Measurements from ENCODE around the gene SLC25A6. TPM values are rescaled to one million over a fixed set of nuclear protein-coding genes. Genes with fewer than 3 reads are reported as not detected.
"Not testable (repeated sequence)": the region's sequence is repeated elsewhere in the genome, so short reads cannot be mapped to it uniquely, and the experiment has no call there.

SLC25A6 gene
- 147 TPM for total RNA-seq
- long read RNA-seq, transcript SLC25A6-201 (4 exons, 2,062 nt): major isoform, 292 of 382 reads
- long read RNA-seq, partial matches to known transcripts: 86 of 382 reads
- long read RNA-seq, other reads (novel, unspliced or antisense): 4 of 382 reads

DNA sequence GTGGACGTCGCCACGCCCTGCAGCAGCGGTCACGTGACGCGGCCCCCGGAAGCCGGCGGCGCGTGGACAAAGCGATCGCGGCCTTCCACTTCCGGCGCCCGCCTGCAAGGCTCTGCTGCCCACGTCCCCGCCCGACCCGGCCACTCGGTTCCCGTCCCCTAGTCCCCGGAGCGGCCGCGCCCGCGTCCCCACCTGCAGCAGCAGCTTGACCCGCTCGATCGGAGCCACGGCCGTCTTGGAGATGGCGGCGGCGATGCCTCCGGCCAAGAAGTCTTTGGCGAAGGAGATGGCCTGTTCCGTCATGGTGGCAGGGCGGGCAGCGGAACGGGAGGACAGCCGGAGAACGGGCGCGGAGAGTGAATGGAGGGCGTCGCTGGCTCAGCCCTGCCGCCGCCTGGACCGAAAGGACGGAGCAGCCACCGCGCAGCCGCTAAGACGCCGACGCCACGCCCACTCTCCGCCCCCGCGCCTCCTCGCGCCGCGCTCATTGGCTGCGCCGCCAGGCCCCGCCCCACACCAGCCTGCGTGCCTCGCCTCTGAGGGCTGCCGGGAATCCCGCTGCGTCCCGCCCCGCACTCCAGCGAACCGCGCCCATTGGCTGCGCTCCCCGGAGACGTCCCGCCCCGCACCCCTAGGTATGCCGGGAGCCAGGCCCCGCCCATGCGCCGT is at the start of gene SLC25A6:
SLC25A6 (minus strand) TSS at position 407 of the 669 bp plus-strand sequence; CDS start at position 303, 104 bp downstream.
- intact Hi-C loops (cut with DNase I): loop anchor here (2.0 to 10.0 kb wide), 4 partner anchors 59 to 933 kb away; partner anchors contain the start of gene AKAP17A
- peak; percentile 100 for DNase-seq (ENCODE audit: low spot score)

DNA sequence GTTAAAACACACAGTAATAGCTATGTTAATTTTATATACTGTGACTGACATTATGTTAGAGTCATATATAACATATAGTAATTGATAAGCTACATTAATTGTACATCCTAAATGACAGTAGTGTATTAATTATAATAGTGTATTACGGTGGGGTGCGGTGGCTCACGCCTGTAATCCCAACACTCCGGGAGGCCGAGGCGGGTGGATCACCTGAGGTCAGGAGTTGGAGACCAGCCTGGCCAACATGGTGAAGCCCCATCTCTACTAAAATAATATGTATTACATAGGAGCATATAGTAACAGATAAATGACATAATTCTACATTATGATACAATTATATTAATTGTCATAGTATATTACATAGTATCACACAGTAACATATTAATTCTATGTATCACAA is 48.6 kb upstream of the SLC25A6 start:
- intact Hi-C loops (cut with DNase I): no loop called here
- no peak for DNase-seq (ENCODE audit: low spot score)

DNA sequence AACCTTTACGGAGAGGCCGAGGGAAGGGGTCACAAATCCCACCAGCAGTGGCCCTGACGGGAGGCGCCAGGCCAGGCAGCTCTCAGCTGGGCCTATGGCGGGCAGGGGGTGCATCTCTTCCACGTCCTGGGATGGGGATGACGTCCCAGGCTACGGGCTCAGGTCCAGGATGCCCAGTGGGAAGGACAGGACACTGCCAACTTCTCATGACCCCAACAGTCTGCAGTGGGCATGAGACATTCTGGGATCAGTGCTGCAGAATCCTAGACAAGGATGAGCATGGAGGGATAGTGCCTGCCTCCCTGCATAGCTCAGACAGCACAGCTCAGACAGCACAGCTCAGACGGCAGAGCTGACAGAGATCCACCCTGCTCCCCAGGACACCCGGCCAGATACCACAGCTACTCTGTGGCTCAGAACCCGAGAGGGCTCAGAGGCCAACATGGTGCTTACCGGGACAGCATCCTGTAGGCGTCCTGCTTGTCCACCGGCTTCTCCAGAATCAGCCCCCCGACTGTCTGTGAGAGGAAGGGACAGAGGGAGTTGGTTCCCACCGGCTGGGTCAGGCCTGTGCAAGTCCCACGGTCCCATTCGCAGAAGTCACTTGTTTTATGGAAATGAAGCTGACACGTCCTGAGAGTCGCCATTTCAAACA is 43.5 kb upstream of the SLC25A6 start:
- no peak for DNase-seq (ENCODE audit: low spot score)
- intact Hi-C loops (cut with DNase I): no loop called here

DNA sequence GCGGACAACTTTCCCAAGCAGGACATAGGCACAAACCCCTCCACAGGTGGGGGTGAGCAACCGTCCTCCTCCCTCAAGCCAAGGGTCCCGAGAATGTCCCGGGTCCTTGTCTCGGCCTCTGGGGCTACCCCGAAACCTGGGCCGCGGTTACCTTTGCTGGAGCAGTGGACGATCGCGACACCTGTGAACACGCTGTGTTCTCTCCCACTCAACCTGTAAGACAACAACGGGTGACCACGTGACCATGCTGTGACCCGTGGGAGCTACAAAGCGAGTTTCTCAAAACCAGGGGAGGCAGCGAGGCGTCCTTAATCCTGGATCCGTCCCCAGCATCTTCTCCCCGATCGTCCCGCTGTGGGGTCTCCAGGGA is 42.9 kb upstream of the SLC25A6 start:
- DNase-seq (ENCODE audit: low spot score): no peak

DNA sequence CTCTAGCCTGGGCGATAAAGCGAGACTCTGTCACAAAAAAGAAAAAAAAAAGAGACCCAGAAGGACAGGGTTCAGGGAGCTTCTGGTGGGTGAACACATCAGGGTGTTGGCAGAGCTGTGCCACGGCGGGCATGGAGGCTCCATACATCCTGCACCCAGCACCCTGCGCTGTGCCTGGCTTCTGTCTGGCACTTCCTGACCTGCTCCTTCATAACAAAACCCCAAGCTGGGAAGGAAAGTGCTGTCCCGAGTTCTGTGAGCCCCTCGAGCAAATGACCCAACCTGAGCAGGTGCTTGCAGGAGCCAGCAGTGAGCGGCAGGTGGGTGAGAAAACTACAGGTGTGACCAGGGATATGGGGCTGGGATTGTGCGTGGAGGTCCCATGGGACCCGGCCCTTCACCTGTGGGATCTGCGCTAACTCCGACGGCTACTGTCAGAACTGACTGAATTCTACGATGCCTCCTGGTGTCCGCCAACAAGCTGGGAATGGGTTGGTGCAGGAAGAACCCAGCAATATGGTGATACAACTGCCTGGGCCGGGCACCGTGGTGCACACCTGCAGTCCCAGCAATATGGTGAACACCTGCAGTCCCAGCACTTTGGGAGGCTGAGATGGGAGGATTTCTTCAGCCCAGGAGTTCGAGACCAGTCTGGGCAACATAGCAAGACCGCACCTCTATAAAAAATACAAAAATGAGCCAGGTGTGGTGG is 41.9 kb upstream of the SLC25A6 start:
- no peak for DNase-seq (ENCODE audit: low spot score)
- intact Hi-C loops (cut with DNase I): no loop called here

More for the DNA sequence above, 42.9 kb upstream of the SLC25A6 start:
- intact Hi-C loops (cut with DNase I): no loop called here

DNA sequence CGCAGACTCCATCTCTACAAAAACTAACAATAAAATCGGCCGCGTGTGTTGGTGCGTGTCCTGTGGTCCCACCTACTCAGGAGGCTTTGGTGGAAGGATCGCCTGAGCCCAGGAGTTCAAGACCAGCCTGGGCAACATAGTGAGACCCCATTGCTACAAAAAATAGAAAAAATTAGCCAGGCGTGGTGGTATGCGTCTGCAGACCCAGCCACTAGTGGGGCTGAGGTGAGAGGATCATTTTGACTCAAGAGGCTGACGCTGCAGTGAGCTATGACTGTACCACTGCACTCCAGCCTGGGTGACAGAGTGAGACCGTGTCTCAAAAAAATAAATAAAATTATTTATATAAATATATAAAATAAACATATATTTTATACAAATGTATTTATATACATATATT is 38.5 kb upstream of the SLC25A6 start:
- DNase-seq (ENCODE audit: low spot score): no peak
- intact Hi-C loops (cut with DNase I): no loop called here

DNA sequence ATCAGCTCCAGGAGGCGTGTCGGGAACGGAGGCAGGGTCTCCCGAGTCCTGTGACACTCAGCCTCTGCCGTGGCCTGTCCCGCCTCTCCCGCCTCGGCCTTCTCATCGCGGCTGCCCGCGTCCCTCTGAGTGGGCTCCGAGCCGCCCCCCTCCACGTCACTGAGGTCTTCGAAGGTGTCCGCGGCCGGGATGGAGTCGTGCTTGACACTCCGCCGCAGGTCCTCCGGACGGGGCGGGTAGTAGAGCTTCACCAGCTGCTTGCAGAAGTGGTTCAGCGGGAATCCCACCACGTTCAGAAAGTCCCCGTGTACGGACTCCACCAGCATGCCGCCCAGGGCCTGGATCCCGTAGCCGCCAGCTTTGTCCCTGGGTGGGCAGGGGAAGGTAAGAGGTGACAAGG is 35.8 kb upstream of the SLC25A6 start:
- no peak for DNase-seq (ENCODE audit: low spot score)
- intact Hi-C loops (cut with DNase I): no loop called here

DNA sequence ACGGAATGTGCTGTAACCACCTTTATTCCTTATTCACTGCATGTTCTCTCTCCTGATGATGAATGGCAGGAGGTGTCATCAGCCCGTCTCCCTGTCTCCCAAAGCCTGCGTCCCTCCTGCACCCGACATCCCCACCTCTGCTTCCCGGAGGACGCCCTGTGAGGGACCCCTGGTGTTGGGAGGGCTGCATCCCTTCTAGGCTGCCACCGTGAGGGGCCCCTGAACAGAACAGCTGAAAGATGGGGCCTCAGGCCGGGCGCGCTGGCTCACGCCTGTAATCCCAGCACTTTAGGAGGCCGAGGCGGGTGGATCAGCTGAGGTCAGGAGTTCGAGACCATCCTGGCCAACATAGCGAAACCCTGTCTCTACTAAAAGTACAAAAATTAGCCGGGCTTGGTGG is 34.4 kb upstream of the SLC25A6 start:
- intact Hi-C loops (cut with DNase I); DNase-seq (ENCODE audit: low spot score): not testable (repeated sequence)

DNA sequence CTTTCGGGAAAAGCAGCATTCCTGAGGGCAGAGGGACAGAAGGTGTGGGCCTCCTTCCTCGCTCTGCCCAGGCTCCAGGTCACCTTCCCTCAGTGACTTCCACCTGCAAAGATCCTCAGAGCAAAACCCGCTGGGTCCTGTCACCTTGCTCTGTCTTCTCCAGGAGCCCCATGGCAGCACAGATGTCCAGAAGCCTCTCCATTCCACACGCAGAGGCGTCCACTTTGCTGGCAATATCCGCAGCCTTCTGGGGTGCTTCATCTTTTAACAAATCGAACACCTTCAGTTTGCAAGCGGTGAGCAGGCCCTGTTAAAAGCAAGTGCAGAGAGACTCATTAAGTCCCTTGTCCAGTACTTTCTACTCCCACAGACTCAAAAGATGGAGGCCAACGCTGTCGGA is 33.5 kb upstream of the SLC25A6 start:
- intact Hi-C loops (cut with DNase I): no loop called here
- no peak for DNase-seq (ENCODE audit: low spot score)

DNA sequence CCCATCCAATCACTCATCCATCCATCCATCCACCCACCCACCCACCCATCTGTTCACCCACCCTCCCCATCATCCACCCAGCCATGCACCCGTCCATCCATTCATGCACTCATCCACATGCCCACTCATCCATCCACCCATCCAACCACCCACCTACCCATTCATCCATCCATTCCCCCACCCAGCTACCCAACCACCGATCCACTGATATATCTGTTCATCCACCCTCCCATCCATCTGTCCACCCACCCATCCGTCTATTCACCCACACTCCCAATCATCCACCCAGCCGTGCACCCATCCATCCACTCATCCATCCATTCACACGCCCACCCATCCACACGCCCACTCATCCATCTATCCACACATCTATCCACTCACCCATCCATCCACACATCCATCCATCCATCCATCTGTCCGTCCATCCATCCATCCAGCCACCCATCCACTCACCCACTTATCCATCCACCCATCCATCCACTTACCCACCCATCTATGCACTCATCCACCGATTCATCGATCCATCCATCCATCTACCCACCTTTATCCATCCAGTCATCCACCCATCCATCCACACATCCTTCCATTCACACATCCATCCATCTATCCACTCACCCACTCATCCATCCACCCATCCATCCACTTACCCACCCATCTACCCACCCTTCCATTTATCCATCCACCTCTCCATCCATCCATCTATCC is 32.4 kb upstream of the SLC25A6 start:
- DNase-seq (ENCODE audit: low spot score): peak; percentile 29
- intact Hi-C loops (cut with DNase I): no loop called here

DNA sequence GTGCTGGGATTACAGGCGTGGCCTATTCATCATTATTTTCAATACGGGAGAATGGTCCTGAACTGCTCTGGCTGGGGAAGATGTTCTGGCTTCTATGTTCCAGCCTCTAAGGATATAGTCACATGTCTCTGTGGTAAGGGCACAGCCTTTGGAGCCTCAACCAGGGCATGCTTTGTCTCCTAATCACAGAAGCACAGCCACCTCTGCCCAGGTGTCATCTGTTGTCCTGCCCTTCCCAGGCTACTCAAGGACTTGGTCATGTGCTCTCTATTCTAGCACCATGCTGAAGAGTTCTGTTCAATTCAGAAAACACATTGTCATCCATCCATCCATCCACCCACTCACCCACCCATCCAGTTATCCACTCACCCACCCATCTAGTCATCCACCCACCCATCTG is 31.3 kb upstream of the SLC25A6 start:
- DNase-seq (ENCODE audit: low spot score): peak; percentile 9

DNA sequence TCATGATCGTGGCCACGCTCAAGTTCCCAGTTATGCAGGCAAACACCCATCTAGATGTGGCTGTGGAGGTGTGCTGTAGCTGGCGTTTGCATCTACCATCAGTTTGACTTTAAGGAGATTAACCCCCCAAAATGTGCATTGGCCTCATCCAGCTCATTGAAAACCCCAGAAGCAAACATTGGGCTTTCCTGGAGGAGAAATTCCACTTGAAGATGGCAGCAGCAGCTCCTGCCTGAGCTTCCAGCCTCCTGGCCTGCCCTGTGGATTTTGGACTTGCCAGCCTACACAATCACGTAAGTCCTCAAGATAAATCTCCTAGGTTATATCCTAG is 30.2 kb upstream of the SLC25A6 start:
- peak; percentile 46 for DNase-seq (ENCODE audit: low spot score)
- intact Hi-C loops (cut with DNase I): no loop called here

More for the DNA sequence above, 31.3 kb upstream of the SLC25A6 start:
- intact Hi-C loops (cut with DNase I): no loop called here

DNA sequence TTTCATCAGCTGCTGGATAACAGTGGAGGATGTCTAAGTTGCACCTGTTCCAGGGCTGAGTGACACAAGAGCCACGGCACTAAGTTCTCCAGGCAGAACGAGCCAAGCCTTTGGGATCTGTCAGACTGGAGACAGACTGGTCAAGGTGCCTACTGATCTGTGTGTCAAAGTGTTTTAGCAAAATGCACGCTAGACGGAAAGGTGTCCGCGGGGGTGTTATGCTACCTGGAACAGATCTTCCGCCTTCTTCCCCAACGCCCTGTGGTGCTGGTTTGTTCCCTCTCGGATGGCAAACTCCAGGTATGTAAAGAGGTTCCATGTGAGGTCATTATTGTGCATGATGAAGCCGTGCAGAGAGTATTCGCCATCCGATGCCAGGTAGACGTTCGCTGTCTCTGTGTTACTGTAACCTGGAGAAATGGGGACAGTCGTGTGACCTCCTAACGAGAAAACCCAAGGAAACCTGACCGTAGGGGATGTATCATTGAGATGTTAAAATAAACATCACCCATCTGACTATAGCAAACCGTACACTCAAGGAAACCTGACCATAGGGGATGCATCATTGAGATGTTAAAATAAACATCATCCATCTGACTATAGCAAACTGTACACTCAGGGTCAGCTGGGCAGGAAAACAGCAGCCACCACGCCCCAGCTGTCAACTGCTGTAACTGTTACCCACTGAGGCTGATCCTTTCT is 29.7 kb upstream of the SLC25A6 start:
- peak; percentile 36 for DNase-seq (ENCODE audit: low spot score)
- intact Hi-C loops (cut with DNase I): no loop called here

DNA sequence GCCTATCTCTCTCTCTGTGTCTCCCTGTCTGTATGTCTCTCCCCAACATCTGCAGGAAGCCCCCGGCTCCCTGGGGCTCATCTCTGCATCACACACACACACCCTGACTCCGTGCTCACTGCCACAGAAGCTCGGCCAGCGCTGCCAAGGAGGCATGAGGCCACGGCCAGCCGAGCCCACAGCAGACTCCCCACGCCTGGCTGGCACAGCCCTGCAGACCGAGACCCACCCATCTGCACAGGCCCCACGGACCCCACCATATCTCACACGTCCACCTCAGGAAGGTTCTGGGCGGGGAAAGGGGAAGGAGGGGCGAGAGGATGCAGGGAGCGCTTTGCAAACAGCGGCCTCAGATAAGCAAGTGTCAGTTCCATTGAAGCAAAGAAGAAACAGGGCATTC is 28.5 kb upstream of the SLC25A6 start:
- peak; percentile 69 for DNase-seq (ENCODE audit: low spot score)
- intact Hi-C loops (cut with DNase I): no loop called here

DNA sequence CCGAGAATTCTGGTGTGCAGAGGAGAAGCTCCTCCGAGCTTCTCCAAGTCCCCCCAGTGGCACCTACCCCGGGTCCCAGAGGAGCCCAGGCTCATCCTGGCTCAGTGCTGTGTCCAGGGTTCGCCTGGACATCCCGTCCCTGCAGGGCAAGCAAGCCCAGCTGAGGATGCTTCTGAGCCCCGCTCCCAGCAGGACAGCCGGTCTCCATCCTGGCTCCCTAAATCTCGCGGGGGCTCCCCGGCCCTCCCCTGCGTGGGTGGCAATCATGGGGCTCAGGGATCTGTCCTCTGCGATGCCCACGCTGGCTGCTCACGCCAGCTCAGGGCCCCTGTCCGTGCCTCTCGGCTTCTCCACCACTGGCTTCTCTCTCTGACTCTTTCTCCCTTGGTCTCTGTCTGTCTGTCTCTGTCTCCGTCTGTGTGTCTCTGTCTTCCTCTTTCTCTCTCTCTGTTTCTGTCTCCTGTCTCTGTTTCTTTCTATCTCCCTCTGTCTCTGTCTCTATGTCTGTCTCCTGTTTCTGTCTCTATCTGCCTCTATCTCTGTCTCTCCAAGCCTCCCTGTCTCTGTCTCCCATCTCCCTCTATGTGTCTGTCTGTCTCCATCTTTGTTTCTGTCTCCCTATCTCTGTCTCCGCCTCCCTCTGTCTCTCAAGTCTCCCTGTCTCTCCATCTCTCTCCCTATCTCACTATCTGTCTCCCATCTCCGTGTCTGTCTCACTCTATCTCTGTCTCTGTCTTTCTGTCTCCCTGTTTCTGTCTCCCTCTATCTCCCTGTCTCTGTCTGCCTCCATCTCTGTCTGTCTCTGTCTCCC is 27.8 kb upstream of the SLC25A6 start:
- no peak for DNase-seq (ENCODE audit: low spot score)
- intact Hi-C loops (cut with DNase I): no loop called here

DNA sequence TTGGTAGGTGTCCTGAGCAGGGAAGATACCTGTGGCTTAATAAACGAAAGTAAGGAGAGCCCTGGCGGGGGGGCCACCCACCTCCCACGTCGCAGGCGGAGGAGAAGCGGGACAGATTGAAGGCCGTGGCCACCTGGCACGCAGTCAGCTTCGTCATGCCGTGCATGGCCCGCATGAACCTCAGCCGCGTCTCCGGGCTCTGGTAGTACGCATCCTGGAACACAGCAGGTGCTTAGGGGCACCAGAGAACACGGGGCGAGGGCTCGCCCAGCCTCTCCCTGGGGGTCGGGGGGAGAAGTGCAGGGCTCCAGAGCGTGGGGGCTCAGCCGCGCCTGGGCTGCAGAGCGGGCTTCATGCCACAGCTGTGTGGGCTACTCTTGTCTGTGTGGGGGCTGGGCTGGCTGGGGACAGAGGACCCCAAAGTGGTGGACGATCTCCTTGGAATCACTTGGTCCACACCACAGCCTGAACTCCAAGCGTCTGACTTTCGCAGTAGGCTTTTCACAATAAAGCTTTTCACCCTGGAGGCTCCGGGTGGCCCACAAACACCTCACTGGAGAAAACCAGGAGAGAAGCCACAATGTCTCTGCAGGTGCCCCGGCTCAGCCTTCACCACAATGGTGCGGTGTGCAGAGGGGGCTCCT is 27.1 kb upstream of the SLC25A6 start:
- DNase-seq (ENCODE audit: low spot score): peak; percentile 70
- intact Hi-C loops (cut with DNase I): no loop called here

DNA sequence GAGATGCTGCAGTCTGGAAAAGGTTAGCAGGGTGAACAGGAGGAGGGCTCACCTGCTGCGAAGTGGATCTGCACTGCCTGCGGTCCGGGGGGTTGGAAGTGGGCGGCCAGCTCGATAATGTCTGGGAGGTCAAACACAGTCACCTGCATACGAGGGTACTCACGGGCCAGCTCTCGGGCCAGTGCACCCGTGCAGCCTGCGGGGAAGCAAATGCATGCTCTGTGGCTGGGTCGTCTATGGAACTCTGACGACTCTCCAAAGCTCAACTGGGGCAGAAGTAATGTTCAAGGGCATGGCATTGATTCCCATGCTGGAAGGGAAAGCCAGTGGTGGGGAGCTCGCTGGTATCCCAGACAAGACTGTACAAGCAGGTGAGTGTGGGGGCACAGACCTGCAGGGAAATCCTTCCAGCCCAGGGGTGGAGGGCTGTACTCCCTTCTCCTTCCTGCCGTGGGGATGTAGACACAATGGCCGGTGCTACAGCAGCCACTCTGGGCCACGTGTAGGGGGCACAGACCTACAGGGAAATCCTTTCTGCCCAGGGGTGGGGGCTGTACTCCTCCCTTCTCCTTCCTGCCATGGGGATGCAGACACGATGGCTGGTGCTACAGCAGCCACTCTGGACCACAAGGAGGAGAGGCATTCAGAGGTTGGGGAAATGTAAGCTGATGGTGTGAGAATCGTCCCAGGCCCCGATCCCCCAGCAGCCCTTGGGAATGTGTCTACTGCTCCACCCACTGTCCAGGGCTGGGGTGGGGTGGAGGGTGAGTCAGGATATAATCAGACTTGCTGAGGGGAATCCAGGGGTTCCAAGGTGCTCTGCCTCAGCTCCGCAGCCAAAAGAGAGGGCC is 26.2 kb upstream of the SLC25A6 start:
- intact Hi-C loops (cut with DNase I): no loop called here
- peak; percentile 69 for DNase-seq (ENCODE audit: low spot score)
